T-helper 1 cell (primary cell): Measurements from ENCODE around the gene TOM1L2.

Experiments
- DNase-seq, 5 donors: peaks; one replicate each; pipeline ENCODE4 v3.0.0-alpha.2; 2012 to 2020

The TOM1L2 gene

GRCh38 chr17:17871913-17872312 lies 100.3 kb downstream of the TOM1L2 start:
- DNase-seq = no peak

GRCh38 chr17:17870247-17870646 lies 102.0 kb downstream of the TOM1L2 start:
- DNase-seq = no peak

- DNase-seq = no peak
These were observed 103.3 kb downstream of the TOM1L2 start for GRCh38 chr17:17868641-17869522.

GRCh38 chr17:17866897-17867296 lies 105.3 kb downstream of the TOM1L2 start:
- no peak for DNase-seq

- no peak for DNase-seq
These were observed 105.8 kb downstream of the TOM1L2 start for GRCh38 chr17:17866425-17866824.

GRCh38 chr17:17865035-17865434 lies 107.2 kb downstream of the TOM1L2 start:
- no peak for DNase-seq

GRCh38 chr17:17860766-17861107 lies 111.5 kb downstream of the TOM1L2 start:
- DNase-seq = no peak

- DNase-seq = peak; percentile 38 to 69 (median 62)
These were observed 112.1 kb downstream of the TOM1L2 start for GRCh38 chr17:17859909-17860765.

GRCh38 chr17:17857496-17857895 lies 114.7 kb downstream of the TOM1L2 start:
- no peak for DNase-seq

- DNase-seq = no peak
These were observed 115.8 kb downstream of the TOM1L2 start for GRCh38 chr17:17856386-17856785.

- no peak for DNase-seq
These were observed 116.2 kb downstream of the TOM1L2 start for GRCh38 chr17:17855976-17856375.

- DNase-seq = peak in 1 of 5 donors; percentile 85
These were observed 118.3 kb downstream of the TOM1L2 start for GRCh38 chr17:17853811-17854447.

GRCh38 chr17:17852930-17853329 lies 119.3 kb downstream of the TOM1L2 start:
- DNase-seq = no peak

- no peak for DNase-seq
These were observed 120.8 kb downstream of the TOM1L2 start for GRCh38 chr17:17851103-17852002.

GRCh38 chr17:17849845-17850373 lies 122.3 kb downstream of the TOM1L2 start:
- peak; percentile 33 to 86 (median 51) for DNase-seq

- peak; percentile 47 to 97 (median 71) for DNase-seq
These were observed 122.9 kb downstream of the TOM1L2 start for GRCh38 chr17:17849147-17849820.

GRCh38 chr17:17848311-17849082 lies 123.7 kb downstream of the TOM1L2 start:
- no peak for DNase-seq

GRCh38 chr17:17847726-17848125 lies 124.5 kb downstream of the TOM1L2 start:
- DNase-seq = no peak

- DNase-seq = no peak
These were observed 125.0 kb downstream of the TOM1L2 start for GRCh38 chr17:17847118-17847689.

GRCh38 chr17:17846645-17847044 lies 125.6 kb downstream of the TOM1L2 start:
- no peak for DNase-seq
